B cell (primary cell): ENCODE results near the gene CTXND2. TPM values are rescaled to one million over a fixed set of nuclear protein-coding genes. Genes with fewer than 3 reads are reported as not detected.
A peak's percentile ranks its signal among the peaks of the same experiment; 100 is the strongest.
"Not testable (repeated sequence)": the region's sequence is repeated elsewhere in the genome, so short reads cannot be mapped to it uniquely, and the experiment has no call there.

ENCODE experiments used
- ATAC-seq: fragments of 200-7000 bp; cut with Tn5 transposase; one replicate; pipeline ENCODE4 v1.10.0; 2021; ENCODE audit warnings: low read depth, mild to moderate bottlenecking, moderate number of reproducible peaks, moderate library complexity
- CTCF ChIA-PET: fragments of 350-600 bp; sonication (Branson Sonifier 250); formaldehyde crosslinking; loops from one replicate; lab custom pipeline; 2021; ENCODE audit warnings: antibody characterized with exemption, inconsistent platforms; lab: Charles Lee
- POLR2A ChIA-PET: fragments of 350-600 bp; sonication (Branson Sonifier 250); formaldehyde crosslinking; loops from one replicate; lab custom pipeline; 2021; ENCODE audit warnings: antibody characterized with exemption; lab: Charles Lee
- DNase-seq: peaks from one replicate; pipeline ENCODE4 v3.0.0; 2013
- H2AFZ ChIP-seq: 2 replicates; pipeline ENCODE4 v1.6.1; 2012; ENCODE audit warnings: mild to moderate bottlenecking, low read depth, low read length; ENCODE audit not compliant: insufficient read depth, poor library complexity, severe bottlenecking
- H3K27ac ChIP-seq, 2 donors: 1 replicate in 1 of 2; 2 replicates in 1 of 2; pipeline ENCODE4 v1.5.1; 2012 to 2013; ENCODE audit warnings: low read length in 2 of 2, mild to moderate bottlenecking in 2 of 2, moderate library complexity in 1 of 2
- H3K27me3 ChIP-seq, 4 experiments: fragments of 200-600 bp in 1 of 4; sonication (generic) in 1 of 4; replicated peaks in 1 of 4; 1 replicate in 2 of 4; 2 replicates in 2 of 4; pipeline versions ENCODE4 v1.6.1 to v1.7.0; 2013 to 2016; ENCODE audit warnings: low read length in 3 of 4, mild to moderate bottlenecking in 2 of 4, mixed read lengths in 1 of 4, moderate library complexity in 1 of 4; ENCODE audit not compliant: insufficient read depth in 4 of 4, control insufficient read depth in 3 of 4; ENCODE audit errors: control extremely low read depth in 1 of 4
- H3K36me3 ChIP-seq, 2 experiments: replicated peaks in 1 of 2; 1 replicate in 1 of 2; 2 replicates in 1 of 2; pipeline versions ENCODE4 v1.6.1 to v1.7.1; 2013; ENCODE audit warnings: low read length in 1 of 2; ENCODE audit not compliant: insufficient read depth in 2 of 2, control insufficient read depth in 1 of 2; ENCODE audit errors: control extremely low read depth in 1 of 2, extremely low read depth in 1 of 2
- H3K4me1 ChIP-seq, 2 donors: fragments of 200-600 bp in 1 of 2; sonication (generic) in 1 of 2; 1 replicate in 1 of 2; 2 replicates in 1 of 2; pipeline versions ENCODE4 v1.5.1 to v1.6.1; 2013 to 2017; ENCODE audit warnings: low read length in 2 of 2; ENCODE audit not compliant: control insufficient read depth in 2 of 2, insufficient read depth in 2 of 2
- H3K4me2 ChIP-seq: replicated peaks from 2 replicates; pipeline ENCODE3; 2012; ENCODE audit warnings: mild to moderate bottlenecking, low read depth, low read length; ENCODE audit not compliant: poor library complexity, severe bottlenecking
- H3K4me3 ChIP-seq, 5 experiments: fragments of 200-600 bp in 1 of 5; sonication (generic) in 1 of 5; 1 replicate in 3 of 5; 2 replicates in 2 of 5; pipeline versions ENCODE4 v1.5.1 to v1.7.0; 2011 to 2016; ENCODE audit warnings: low read length in 4 of 5, mild to moderate bottlenecking in 4 of 5, low read depth in 2 of 5, control low read depth in 1 of 5, moderate library complexity in 1 of 5; ENCODE audit not compliant: insufficient read depth in 1 of 5; ENCODE audit errors: control extremely low read depth in 1 of 5, extremely low read depth in 1 of 5
- H3K79me2 ChIP-seq: fragments of 200-600 bp; sonication (generic); one replicate; pipeline ENCODE4 v1.6.0; 2016; ENCODE audit warnings: low read length; ENCODE audit not compliant: control insufficient read depth, insufficient read depth
- H3K9ac ChIP-seq: fragments of 200-600 bp; sonication (generic); 2 replicates; pipeline ENCODE4 v1.6.1; 2017; ENCODE audit warnings: mild to moderate bottlenecking, low read length, moderate library complexity
- H3K9me3 ChIP-seq, 3 donors: one replicate each; pipeline versions ENCODE4 v1.6.1 to v1.7.1; 2013; ENCODE audit warnings: low read length in 2 of 3; ENCODE audit not compliant: control insufficient read depth in 2 of 3, insufficient read depth in 1 of 3; ENCODE audit errors: control extremely low read depth in 1 of 3
- H4K20me1 ChIP-seq: 2 replicates; pipeline ENCODE4 v1.6.0; 2012; ENCODE audit warnings: mild to moderate bottlenecking, low read length; ENCODE audit not compliant: insufficient read depth, control insufficient read depth, poor library complexity, severe bottlenecking
- H3K27ac Mint-ChIP-seq: one replicate; pipeline ENCODE4 v1.8.0; 2021; ENCODE audit warnings: mixed read lengths
- H3K27me3 Mint-ChIP-seq: one replicate; pipeline ENCODE4 v1.8.0; 2021; ENCODE audit warnings: mixed read lengths
- H3K4me1 Mint-ChIP-seq: one replicate; pipeline ENCODE4 v1.8.0; 2021; ENCODE audit warnings: mixed read lengths
- H3K4me3 Mint-ChIP-seq: one replicate; pipeline ENCODE4 v1.8.0; 2021; ENCODE audit warnings: mixed read lengths
- H3K9me3 Mint-ChIP-seq: one replicate; pipeline ENCODE4 v1.8.0; 2022; ENCODE audit warnings: mixed read lengths; ENCODE audit not compliant: insufficient read depth
- EZH2 ChIP-seq: IDR thresholded peaks from 2 replicates; pipeline ENCODE4 v1.6.1; 2012; ENCODE audit warnings: borderline replicate concordance, low read depth, mild to moderate bottlenecking, moderate library complexity, low read length; ENCODE audit not compliant: insufficient read depth, poor library complexity, severe bottlenecking
- WGBS: methylation state at CpG from one replicate; pipeline ENCODE4 v1.1.5; 2013; ENCODE audit warnings: missing lambda C conversion rate; ENCODE audit not compliant: insufficient coverage; 5-methylcytosine and 5-hydroxymethylcytosine counted together
- intact Hi-C: fragments of 100-400 bp; cut with micrococcal nuclease; formaldehyde crosslinking; loops from one replicate; pipeline ENCODE4 v1.10.0; 2022
- polyA plus RNA-seq: library from polyadenylated mRNA; depleted of rRNA; stranded (reverse); fragments of >200 nt; gene quantifications from 2 replicates; pipeline ENCODE4 v1.2.3, GENCODE V29; 2012
- total RNA-seq, 2 donors: library from RNA; stranded (reverse); fragments of 120-200 nt in 1 of 2; gene quantifications; 1 replicate in 1 of 2; 2 replicates in 1 of 2; pipeline versions ENCODE4 v1.2.3 to v1.2.4, GENCODE V29; 2013 to 2022
- TF ChIP-seq, protein P1 (sequence below): fragments of 200-600 bp; IDR thresholded peaks from one replicate; pipeline ENCODE4 v1.8.0; 2022; ENCODE audit warnings: antibody characterized with exemption, mild to moderate bottlenecking

Gene CTXND2
- total and polyA plus RNA-seq, 2 donors (not counting 1 experiment from before 2014, with no cell fraction given): not detected

DNA sequence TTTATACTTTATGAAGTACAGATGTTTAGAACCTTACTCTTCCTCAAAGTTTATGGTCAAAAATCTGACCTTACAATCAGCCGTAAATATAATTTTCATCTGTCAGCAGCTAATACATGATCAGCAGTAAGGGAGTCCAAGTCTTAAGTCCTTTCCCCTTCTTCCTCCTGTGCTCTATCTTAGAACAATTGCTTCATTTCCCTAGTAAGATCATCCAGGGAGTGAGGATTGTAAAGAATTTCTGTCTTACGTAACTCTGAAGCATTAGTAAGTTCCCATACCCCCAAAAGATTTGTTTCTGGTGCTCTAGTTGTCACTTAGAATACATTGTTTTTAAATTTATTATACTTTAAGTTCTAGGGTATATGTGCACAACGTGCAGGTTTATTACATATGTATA, 41.4 kb downstream of the CTXND2 start:
- Histone ChIP-seq H3K9me3 (peaks cover 2 to 14% (median 6%) of the 10 kb centered on the region in 3 donors), H3K4me1 (peaks cover 10 to 12% of the 10 kb centered on the region in 2 donors), H3K4me3 (no peak overlapping the region), H3K27me3 (no peaks in the 10 kb centered on the region), H3K27ac (no peak overlapping the region), H3K4me2 (no peak overlapping the region), H3K9ac (no peak overlapping the region), H3K79me2 (peaks cover 47% of the 10 kb centered on the region), H2AFZ (no peak overlapping the region), H4K20me1 (no peaks in the 10 kb centered on the region), H3K36me3 (peaks cover 18 to 47% of the 10 kb centered on the region in 2 experiments)
- H3K4me1 Mint-ChIP-seq: peaks cover 24% of the 10 kb centered on the region
- intact Hi-C loops: loop anchor here (5.0 kb wide), 1 partner anchor 301 kb away; the partner anchor contains the start of gene ENSA
- DNase-seq (no peak), ATAC-seq (no peak)
- H3K27ac Mint-ChIP-seq: no peak overlapping the region
- no peaks in the 10 kb centered on the region for H3K27me3 Mint-ChIP-seq
- TF ChIP-seq, protein P1, sequence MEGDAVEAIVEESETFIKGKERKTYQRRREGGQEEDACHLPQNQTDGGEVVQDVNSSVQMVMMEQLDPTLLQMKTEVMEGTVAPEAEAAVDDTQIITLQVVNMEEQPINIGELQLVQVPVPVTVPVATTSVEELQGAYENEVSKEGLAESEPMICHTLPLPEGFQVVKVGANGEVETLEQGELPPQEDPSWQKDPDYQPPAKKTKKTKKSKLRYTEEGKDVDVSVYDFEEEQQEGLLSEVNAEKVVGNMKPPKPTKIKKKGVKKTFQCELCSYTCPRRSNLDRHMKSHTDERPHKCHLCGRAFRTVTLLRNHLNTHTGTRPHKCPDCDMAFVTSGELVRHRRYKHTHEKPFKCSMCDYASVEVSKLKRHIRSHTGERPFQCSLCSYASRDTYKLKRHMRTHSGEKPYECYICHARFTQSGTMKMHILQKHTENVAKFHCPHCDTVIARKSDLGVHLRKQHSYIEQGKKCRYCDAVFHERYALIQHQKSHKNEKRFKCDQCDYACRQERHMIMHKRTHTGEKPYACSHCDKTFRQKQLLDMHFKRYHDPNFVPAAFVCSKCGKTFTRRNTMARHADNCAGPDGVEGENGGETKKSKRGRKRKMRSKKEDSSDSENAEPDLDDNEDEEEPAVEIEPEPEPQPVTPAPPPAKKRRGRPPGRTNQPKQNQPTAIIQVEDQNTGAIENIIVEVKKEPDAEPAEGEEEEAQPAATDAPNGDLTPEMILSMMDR: no peak
- no peak for TF ChIP-seq EZH2
- CTCF ChIA-PET: interaction anchor here (0.9 kb wide), 1 partner anchor 49 kb away, joined by 3 read pairs; no protein-coding TSS in a partner anchor
- H3K4me3 Mint-ChIP-seq: peak overlapping the region; percentile 33
- no CpG with 5 or more reads among the region's 3 CpGs for WGBS
- no peaks in the 10 kb centered on the region for H3K9me3 Mint-ChIP-seq
- POLR2A ChIA-PET: interaction anchor here (0.6 kb wide), 1 partner anchor 114 kb away, joined by 4 read pairs; no protein-coding TSS in a partner anchor

DNA sequence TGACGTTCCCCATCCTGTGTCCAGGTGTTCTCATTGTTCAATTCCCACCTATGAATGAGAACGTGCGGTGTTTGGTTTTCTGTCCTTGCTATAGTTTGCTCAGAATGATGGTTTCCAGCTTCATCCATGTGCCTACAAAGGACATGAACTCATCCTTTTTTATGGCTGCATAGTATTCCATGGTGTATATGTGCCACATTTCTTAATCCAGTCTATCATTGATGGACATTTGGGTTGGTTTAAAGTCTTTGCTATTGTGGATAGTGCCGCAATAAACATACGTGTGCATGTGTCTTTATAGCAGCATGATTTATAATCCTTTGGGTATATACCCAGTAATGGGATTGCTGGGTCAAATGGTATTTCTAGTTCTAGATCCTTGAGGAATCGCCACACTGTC, 41.8 kb downstream of the CTXND2 start:
- intact Hi-C loops: loop anchor here (5.0 kb wide), 1 partner anchor 301 kb away; the partner anchor contains the start of gene ENSA
- H2AFZ ChIP-seq, H3K27ac Mint-ChIP-seq, H3K9me3 Mint-ChIP-seq, H3K9ac ChIP-seq, H3K27ac ChIP-seq, H3K4me3 ChIP-seq, ATAC-seq, H4K20me1 ChIP-seq, H3K27me3 ChIP-seq, H3K4me2 ChIP-seq, H3K4me3 Mint-ChIP-seq, CTCF ChIA-PET, H3K27me3 Mint-ChIP-seq, DNase-seq, POLR2A ChIA-PET: not testable (repeated sequence)
- peaks cover 18 to 50% of the 10 kb centered on the region in 2 experiments for H3K36me3 ChIP-seq
- H3K4me1 Mint-ChIP-seq: peaks cover 24% of the 10 kb centered on the region
- no CpG with 5 or more reads among the region's 6 CpGs for WGBS
- peaks cover 52% of the 10 kb centered on the region for H3K79me2 ChIP-seq
- peaks cover 2 to 14% (median 6%) of the 10 kb centered on the region in 3 donors for H3K9me3 ChIP-seq
- H3K4me1 ChIP-seq: peaks cover 10 to 12% of the 10 kb centered on the region in 2 donors
